Left ventricle myocardium superior (tissue), 1 donor: Measurements from ENCODE around the gene CRABP2. TPM values are rescaled to one million over a fixed set of nuclear protein-coding genes. Genes with fewer than 3 reads are reported as not detected.

Experiments used
- ATAC-seq: fragments of 200-7000 bp; cut with Tn5 transposase; one replicate; pipeline ENCODE4 v1.9.1; 2020; ENCODE audit warnings: mild to moderate bottlenecking, moderate library complexity
- DNase-seq: peaks from one replicate; pipeline ENCODE4 v3.0.0-alpha.2; 2020
- intact Hi-C: fragments of 100-400 bp; cut with micrococcal nuclease; formaldehyde crosslinking; loops from one replicate; pipeline ENCODE4 v1.11.0; 2022
- total RNA-seq: library from RNA; stranded (reverse); fragmentation: NEBNext Ultra II Directional; extraction: Animal tissue kit (Norgen Biotek cat#: 25700); gene quantifications from one replicate; pipeline ENCODE4 v1.2.1, GENCODE V29; 2021
- donor health status: DM: no; HTN: yes; CAD: no; lungs with severe emphysema.

The CRABP2 gene
- total RNA-seq, 1 donor from 2014 or later, result 0.74 TPM

GRCh38 chr1:156676820-156677615 is 28.4 kb downstream of the CRABP2 start, which contains the start of gene NES:
Gene NES (minus strand): TSS chr1:156677407. CDS start chr1:156677264, 143 bp downstream.
- peak; percentile 91 for ATAC-seq
- DNase-seq, result peak; percentile 87
- intact Hi-C loops, result no loop called here

GRCh38 chr1:156676114-156676819 is 29.1 kb downstream of the CRABP2 start:
- intact Hi-C loops, result no loop called here
- DNase-seq (peak; percentile 45), ATAC-seq (peak; percentile 25)

GRCh38 chr1:156675210-156676113 is 29.9 kb downstream of the CRABP2 start:
- DNase-seq (peak; percentile 59), ATAC-seq (peak; percentile 21)
- intact Hi-C loops, result no loop called here

GRCh38 chr1:156673387-156674121 is 31.8 kb downstream of the CRABP2 start:
- ATAC-seq, result no peak
- intact Hi-C loops, result no loop called here
- DNase-seq, result no peak

- ATAC-seq (no peak), DNase-seq (no peak)
- intact Hi-C loops, result no loop called here
These were observed 33.6 kb downstream of the CRABP2 start for GRCh38 chr1:156671804-156672203.

- intact Hi-C loops, result no loop called here
- no peak for ATAC-seq
- peak; percentile 10 for DNase-seq
These were observed 34.6 kb downstream of the CRABP2 start for GRCh38 chr1:156670791-156671190.

GRCh38 chr1:156670359-156670758 is 35.0 kb downstream of the CRABP2 start:
- ATAC-seq, result no peak
- DNase-seq, result no peak
- intact Hi-C loops, result no loop called here

GRCh38 chr1:156669794-156670193 is 35.6 kb downstream of the CRABP2 start:
- ATAC-seq (no peak), DNase-seq (no peak)
- intact Hi-C loops, result no loop called here

GRCh38 chr1:156668801-156669637 is 36.4 kb downstream of the CRABP2 start:
- intact Hi-C loops, result no loop called here
- ATAC-seq, result no peak
- DNase-seq, result peak; percentile 15

- DNase-seq (no peak), ATAC-seq (peak; percentile 2)
- intact Hi-C loops, result no loop called here
These were observed 37.2 kb downstream of the CRABP2 start for GRCh38 chr1:156667968-156668709.

GRCh38 chr1:156667610-156667967 is 37.8 kb downstream of the CRABP2 start:
- ATAC-seq (peak; percentile 67), DNase-seq (peak; percentile 60)
- intact Hi-C loops, result no loop called here

GRCh38 chr1:156666862-156667609 is 38.3 kb downstream of the CRABP2 start:
- DNase-seq (peak; percentile 43), ATAC-seq (peak; percentile 0)
- intact Hi-C loops, result no loop called here

GRCh38 chr1:156665539-156665938 is 39.8 kb downstream of the CRABP2 start:
- DNase-seq (no peak), ATAC-seq (no peak)
- intact Hi-C loops, result no loop called here

GRCh38 chr1:156664767-156665411 is 40.5 kb downstream of the CRABP2 start:
- ATAC-seq (peak; percentile 64), DNase-seq (peak; percentile 83)
- intact Hi-C loops, result no loop called here

- no peak for ATAC-seq
- peak; percentile 44 for DNase-seq
- intact Hi-C loops, result no loop called here
These were observed 41.2 kb downstream of the CRABP2 start for GRCh38 chr1:156664046-156664766.

- DNase-seq (peak; percentile 66), ATAC-seq (peak; percentile 4)
- intact Hi-C loops, result no loop called here
These were observed 42.2 kb downstream of the CRABP2 start for GRCh38 chr1:156663178-156663577.
